Left renal pelvis (tissue), 4 donors: ENCODE measurements around the gene NLRX1. TPM values are rescaled to one million over a fixed set of nuclear protein-coding genes. Genes with fewer than 3 reads are reported as not detected.
"Not testable (repeated sequence)": the region's sequence is repeated elsewhere in the genome, so short reads cannot be mapped to it uniquely, and the experiment has no call there.

Experiments
- DNase-seq, 4 donors: peaks; one replicate each; pipeline ENCODE4 v3.0.0-alpha.2; 2013; ENCODE audit warnings: low read depth in 4 of 4, low spot score in 3 of 4
- polyA plus RNA-seq, 4 donors: library from polyadenylated mRNA; unstranded; fragments of 120-200 nt; gene quantifications; one replicate each; pipeline ENCODE4 v1.2.1, GENCODE V29; 2013; ENCODE audit not compliant: insufficient read length in 4 of 4

NLRX1 gene, protein sequence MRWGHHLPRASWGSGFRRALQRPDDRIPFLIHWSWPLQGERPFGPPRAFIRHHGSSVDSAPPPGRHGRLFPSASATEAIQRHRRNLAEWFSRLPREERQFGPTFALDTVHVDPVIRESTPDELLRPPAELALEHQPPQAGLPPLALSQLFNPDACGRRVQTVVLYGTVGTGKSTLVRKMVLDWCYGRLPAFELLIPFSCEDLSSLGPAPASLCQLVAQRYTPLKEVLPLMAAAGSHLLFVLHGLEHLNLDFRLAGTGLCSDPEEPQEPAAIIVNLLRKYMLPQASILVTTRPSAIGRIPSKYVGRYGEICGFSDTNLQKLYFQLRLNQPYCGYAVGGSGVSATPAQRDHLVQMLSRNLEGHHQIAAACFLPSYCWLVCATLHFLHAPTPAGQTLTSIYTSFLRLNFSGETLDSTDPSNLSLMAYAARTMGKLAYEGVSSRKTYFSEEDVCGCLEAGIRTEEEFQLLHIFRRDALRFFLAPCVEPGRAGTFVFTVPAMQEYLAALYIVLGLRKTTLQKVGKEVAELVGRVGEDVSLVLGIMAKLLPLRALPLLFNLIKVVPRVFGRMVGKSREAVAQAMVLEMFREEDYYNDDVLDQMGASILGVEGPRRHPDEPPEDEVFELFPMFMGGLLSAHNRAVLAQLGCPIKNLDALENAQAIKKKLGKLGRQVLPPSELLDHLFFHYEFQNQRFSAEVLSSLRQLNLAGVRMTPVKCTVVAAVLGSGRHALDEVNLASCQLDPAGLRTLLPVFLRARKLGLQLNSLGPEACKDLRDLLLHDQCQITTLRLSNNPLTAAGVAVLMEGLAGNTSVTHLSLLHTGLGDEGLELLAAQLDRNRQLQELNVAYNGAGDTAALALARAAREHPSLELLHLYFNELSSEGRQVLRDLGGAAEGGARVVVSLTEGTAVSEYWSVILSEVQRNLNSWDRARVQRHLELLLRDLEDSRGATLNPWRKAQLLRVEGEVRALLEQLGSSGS
- 10 to 100 TPM in 3 of 4 donors, 1 to 10 TPM in 1; 7.8 to 12.6 (median 10.2) TPM for polyA plus RNA-seq

- DNase-seq, result peak in 2 of 4 donors; percentile 64 to 72
These were observed at the start of gene NLRX1 for GRCh38 chr11:119168471-119169281. TSS of gene NLRX1 (plus strand) at chr11:119168725. CDS start at chr11:119171404, 2,679 bp downstream.

DNA sequence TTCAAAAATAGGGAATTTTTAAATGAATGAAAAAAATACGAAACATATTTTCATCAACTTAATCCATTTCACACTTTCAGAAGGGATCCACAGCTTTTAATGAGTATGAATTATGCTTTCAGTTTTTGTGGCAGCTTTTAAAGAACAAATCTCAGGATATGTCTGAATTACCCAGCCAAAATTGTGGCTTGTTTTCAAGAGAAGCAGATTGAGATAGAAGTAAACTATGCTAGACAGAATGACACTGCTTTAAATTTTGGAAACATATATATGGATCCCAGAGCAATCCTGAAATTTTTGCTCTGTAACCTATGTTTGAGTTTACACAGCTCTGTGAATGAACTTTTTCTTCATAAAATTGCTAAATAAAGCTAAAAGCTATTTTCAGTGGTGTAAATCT, 49.6 kb upstream of the NLRX1 start:
- no peak for DNase-seq

GRCh38 chr11:119120639-119121007, 47.9 kb upstream of the NLRX1 start:
- no peak for DNase-seq

- DNase-seq, result peak; percentile 96 to 97 (median 96)
These were observed 47.3 kb upstream of the NLRX1 start, which contains the start of gene HINFP for GRCh38 chr11:119121008-119121810. TSS of gene HINFP (plus strand) at chr11:119121580. CDS start at chr11:119126945, 5,365 bp downstream.

DNA sequence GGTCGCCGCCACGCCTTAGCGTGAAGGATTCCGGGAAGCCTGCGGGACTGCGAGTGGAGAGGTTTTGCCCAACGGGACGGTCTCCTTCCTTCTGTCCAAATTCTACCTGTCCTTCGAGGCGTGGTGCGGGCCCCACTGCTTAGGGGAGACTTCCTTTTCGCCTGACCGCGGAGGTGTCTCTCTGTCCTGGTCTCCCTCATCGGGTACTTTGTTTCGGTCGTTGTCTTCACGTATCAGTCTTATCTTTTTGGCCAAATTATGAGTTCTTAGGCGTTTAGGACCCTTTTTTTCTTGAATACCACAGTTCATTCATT, 46.8 kb upstream of the NLRX1 start:
- DNase-seq, result no peak

GRCh38 chr11:119125821-119126220, 42.7 kb upstream of the NLRX1 start:
- no peak for DNase-seq

DNA sequence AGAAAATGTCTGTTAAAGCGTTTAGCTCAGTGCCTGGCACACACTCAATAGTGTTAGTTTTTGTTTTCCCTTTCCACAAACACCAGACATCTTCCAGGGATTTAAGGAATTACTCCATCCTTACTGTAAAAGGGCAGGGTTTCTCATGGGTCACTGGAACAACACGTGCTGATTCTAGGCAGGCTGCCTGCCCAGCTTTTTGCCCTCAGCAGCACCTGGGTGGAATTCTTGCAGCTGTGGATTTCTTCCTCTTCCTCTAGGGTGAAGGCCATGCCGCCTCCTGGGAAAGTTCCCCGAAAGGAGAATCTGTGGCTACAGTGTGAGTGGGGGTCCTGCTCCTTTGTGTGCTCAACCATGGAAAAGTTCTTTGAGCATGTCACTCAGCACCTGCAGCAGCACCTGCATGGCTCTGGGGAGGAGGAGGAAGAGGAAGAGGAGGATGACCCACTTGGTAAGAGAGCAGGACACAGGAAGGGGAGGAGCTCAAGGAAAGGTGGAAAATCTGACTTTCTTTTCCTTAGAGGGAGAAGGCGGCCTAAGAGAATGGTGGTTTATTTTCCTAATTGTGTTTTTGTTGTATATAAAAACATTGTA, 41.8 kb upstream of the NLRX1 start:
- DNase-seq, result no peak

DNA sequence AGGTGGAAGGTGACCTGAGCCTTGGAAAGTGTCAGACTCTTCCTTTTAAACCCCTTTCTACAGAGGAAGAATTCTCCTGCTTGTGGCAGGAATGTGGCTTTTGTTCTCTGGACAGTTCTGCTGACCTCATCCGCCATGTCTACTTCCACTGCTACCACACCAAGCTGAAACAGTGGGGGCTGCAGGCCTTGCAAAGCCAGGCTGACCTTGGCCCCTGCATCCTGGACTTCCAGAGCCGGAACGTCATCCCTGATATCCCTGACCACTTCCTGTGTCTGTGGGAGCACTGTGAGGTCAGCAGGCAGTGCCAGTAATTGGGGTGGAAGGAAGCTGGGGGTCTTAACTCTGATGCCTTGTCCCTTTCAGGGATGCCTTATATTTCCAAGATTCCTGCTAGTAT, 37.9 kb upstream of the NLRX1 start:
- DNase-seq, result no peak

DNA sequence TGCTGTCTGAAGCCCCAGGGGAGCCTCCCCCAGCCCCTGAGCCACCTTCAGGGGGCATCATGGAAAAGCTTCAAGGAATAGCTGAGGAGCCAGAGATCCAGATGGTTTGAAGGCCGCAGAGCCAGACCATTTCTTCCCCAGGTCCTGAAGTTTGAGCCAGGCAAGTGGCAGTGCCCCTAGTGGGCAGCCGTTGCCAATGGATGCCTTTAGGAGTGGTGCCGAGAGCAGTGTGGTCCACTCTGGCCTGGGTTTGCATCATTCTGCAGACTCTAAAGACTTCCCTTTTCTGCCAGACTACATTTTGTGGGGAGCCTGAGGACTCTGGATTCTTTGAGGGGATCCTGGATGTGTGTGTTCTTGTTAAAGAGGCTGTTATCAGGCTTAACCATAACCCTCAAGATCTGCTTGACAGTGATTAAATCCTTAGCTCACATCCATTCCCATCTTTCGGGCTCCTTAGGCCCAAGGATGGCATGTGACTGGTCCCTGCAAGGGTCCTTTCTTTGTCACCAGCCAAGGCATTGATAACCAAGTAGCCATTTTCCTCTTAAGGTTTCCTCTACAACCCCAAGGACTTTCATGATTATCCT, 34.0 kb upstream of the NLRX1 start:
- no peak for DNase-seq

- DNase-seq, result not testable (repeated sequence)
These were observed 29.2 kb upstream of the NLRX1 start for GRCh38 chr11:119139276-119139675.

- DNase-seq, result peak in 2 of 4 donors; percentile 29 to 39
These were observed 23.6 kb upstream of the NLRX1 start for GRCh38 chr11:119144825-119145486.

DNA sequence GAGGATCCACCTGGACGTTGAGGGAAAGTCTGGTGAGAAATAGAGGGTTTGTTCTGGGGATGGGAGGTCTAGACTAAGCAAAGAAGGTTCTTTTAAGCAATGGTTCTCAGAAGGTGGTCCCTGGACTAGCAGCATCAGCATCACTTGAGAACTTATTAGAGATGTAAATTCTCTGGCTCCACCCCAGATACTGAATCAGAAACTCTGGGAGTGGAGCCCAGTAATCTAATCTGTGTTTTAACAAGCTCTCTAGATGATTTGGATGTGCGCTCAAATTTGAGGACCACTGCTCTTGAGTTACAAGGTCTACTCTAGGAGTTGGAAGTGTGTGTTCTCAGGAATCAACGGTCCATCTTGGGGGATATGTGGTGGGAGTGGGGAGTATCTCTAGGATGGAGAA, 23.0 kb upstream of the NLRX1 start:
- no peak for DNase-seq

- DNase-seq, result no peak
These were observed 20.8 kb upstream of the NLRX1 start for GRCh38 chr11:119147604-119148333.

GRCh38 chr11:119148720-119149017, 19.9 kb upstream of the NLRX1 start:
- DNase-seq, result no peak

DNA sequence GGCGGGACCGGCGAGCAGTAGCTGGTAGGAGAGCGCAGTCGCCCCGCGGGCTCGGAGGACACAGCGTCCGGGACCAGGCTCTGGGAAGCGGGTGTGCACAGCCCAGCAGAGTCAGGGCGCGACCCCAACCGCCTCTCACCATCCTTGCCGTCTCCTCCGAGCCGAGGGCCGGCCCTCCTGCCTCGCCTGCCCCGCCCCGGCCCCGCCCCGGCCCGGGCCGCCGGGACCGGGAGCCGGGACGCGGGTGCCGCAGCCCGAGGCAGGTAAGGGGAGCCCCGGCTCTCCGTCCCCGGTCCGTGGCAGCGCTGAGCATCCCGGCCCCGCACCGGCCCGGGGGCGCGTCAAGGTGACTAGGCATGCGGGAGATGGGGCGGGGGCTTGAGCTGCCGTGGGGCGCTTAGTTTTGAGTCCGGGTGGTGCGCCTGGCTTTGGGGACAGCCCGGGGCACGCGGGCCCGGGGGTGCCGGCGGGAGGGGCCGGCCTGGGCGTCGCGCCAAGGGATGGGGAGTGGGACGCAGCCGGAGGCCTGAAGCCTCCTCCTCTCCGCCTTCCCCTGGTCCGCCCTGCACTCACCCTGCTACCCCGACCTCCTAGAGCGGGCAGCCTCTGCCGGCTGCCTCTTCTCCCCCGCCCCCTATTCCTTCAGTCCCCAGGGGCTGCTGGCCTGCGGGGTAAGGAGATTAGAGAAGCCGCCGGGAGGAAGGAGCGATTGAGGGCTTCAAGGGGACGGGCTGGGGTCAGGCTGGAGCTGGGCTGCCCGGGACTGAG, 19.3 kb upstream of the NLRX1 start, which contains the start of gene ABCG4:
TSS of gene ABCG4 (plus strand) at position 35 of the 768 bp plus-strand sequence. CDS start 914 bp downstream, outside the sequence.
- DNase-seq, result no peak

DNA sequence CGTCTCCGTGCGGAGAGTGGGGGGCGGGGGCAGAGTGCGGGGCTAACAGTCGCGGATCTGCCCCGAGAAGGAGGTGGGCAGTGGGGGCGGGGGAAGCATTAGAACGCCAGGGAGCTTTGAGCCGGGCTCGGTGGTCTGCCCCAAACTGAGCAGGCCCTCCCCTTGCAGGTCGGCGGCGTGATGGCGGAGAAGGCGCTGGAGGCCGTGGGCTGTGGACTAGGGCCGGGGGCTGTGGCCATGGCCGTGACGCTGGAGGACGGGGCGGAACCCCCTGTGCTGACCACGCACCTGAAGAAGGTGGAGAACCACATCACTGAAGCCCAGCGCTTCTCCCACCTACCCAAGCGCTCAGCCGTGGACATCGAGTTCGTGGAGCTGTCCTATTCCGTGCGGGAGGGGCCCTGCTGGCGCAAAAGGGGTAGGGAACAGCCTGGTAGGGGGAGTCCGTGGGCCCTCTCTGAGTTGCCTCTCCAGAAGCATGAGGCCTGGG, 18.7 kb upstream of the NLRX1 start:
- DNase-seq, result no peak

- DNase-seq, result no peak
These were observed 16.5 kb upstream of the NLRX1 start for GRCh38 chr11:119152043-119152442.
